ENCODE results near the gene TECTB. TPM values are rescaled to one million over a fixed set of nuclear protein-coding genes. Genes with fewer than 3 reads are reported as not detected.

Gene TECTB
- total and polyA plus RNA-seq, 9 of the 15 experiments (the other 6 are each of a cell fraction or from before 2014, with no cell fraction given): not detected

- no peak for TF ChIP-seq ZBTB5 (IDR thresholded peaks at IDR 0.05)
- TF ChIP-seq ZZZ3 (IDR thresholded peaks at IDR 0.05): no peak
- no peak for TF ChIP-seq SLC30A9 (CRISPR knock-in tag; IDR thresholded peaks at IDR 0.05)
- TF ChIP-seq ZBTB11 (CRISPR knock-in tag; IDR thresholded peaks at IDR 0.05): no peak
- H3K9me3 ChIP-seq (replicated peaks; ENCODE audit: control insufficient read depth, insufficient read depth, low read depth, low read length): no peaks in the 10 kb centered on the region
- in situ Hi-C loops (cut with MboI): no loop called here
- intact Hi-C loops (cut with micrococcal nuclease): no loop called here
- H3K79me2 ChIP-seq (ENCODE audit: control insufficient read depth, insufficient read depth, low read length): no peaks in the 10 kb centered on the region
- peaks cover 0 to 7% of the 10 kb centered on the region in 2 experiments; a peak in 1 of 5 replicates for H3K27me3 ChIP-seq (ENCODE audit: control insufficient read depth in 2 of 2, insufficient read depth in 2 of 2, low read length in 2 of 2)
- H3K4me2 ChIP-seq (ENCODE audit: insufficient read depth, low read length): no peak overlapping the region
- no peak overlapping the region for H3K27ac ChIP-seq (ENCODE audit: extremely low read depth, low read depth, low read length)
- H4K20me1 ChIP-seq (replicated peaks; ENCODE audit: control insufficient read depth, insufficient read depth, low read length): no peaks in the 10 kb centered on the region
- no peak overlapping the region for H2AFZ ChIP-seq (ENCODE audit: low read depth, low read length)
- H3K4me3 ChIP-seq: no peak overlapping the region
- ChIA-PET POLR2A (no interaction called here), CTCF (ENCODE audit: low intra/inter-chr PET ratio) (no interaction called here)
- no peak for FAIRE-seq
- DNase-seq (ENCODE audit: extremely low read depth in 1 of 4, low spot score in 3 of 4): no peak
- H3K9ac ChIP-seq (ENCODE audit: insufficient read depth in 1 of 2, low read depth in 2 of 2, low read length in 2 of 2): no peak overlapping the region
- WGBS (ENCODE audit: insufficient coverage, low coverage, missing lambda C conversion rate): 2% methylated on average over 8 of the region's 8 CpGs
- BruUV-seq (replicated peaks): no TSS peak
- no peak for ATAC-seq
- H3K36me3 ChIP-seq (ENCODE audit: control insufficient read depth, insufficient read depth, low read length): no peaks in the 10 kb centered on the region
- H3K4me1 ChIP-seq (replicated peaks in 1 of 2; ENCODE audit: control insufficient read depth in 2 of 2, insufficient read depth in 2 of 2, low read length in 2 of 2): no peaks in the 10 kb centered on the region
- no peaks in the 10 kb centered on the region for H3K9me1 ChIP-seq (ENCODE audit: control insufficient read depth, insufficient read depth, low read length)
Observed at GRCh38 chr10:112287844-112288243, 4.6 kb downstream of the TECTB start.
